Smooth muscle cell (in vitro differentiated cells): Measurements from ENCODE around the gene MTRF1. TPM values are rescaled to one million over a fixed set of nuclear protein-coding genes. Genes with fewer than 3 reads are reported as not detected.
"Not testable (repeated sequence)": the region's sequence is repeated elsewhere in the genome, so short reads cannot be mapped to it uniquely, and the experiment has no call there.

ENCODE experiments used
- DNase-seq: peaks from one replicate; lab custom pipeline; 2025; ENCODE audit not compliant: unreplicated experiment; lab: John Stamatoyannopoulos, UW
- H2AFZ ChIP-seq: fragments of 200-600 bp; sonication (generic); 2 replicates; pipeline ENCODE4 v1.6.0; 2016; ENCODE audit warnings: antibody characterized with exemption, low read depth, mild to moderate bottlenecking
- H3F3A ChIP-seq: fragments of 200-600 bp; sonication (generic); 2 replicates; pipeline ENCODE4 v1.6.0; 2017; ENCODE audit warnings: antibody characterized with exemption, low read depth
- H3K27ac ChIP-seq: fragments of 200-600 bp; sonication (generic); 2 replicates; pipeline ENCODE4 v1.5.1; 2016; ENCODE audit warnings: low read depth, mild to moderate bottlenecking
- H3K27me3 ChIP-seq: fragments of 200-600 bp; sonication (generic); 2 replicates; pipeline ENCODE4 v1.6.1; 2016; ENCODE audit warnings: low read depth, mild to moderate bottlenecking
- H3K36me3 ChIP-seq: fragments of 200-600 bp; sonication (generic); 2 replicates; pipeline ENCODE4 v1.5.1; 2016; ENCODE audit warnings: low read depth
- H3K4me1 ChIP-seq: fragments of 200-600 bp; sonication (generic); 2 replicates; pipeline ENCODE4 v1.5.1; 2016; ENCODE audit warnings: low read depth
- H3K4me2 ChIP-seq: fragments of 200-600 bp; sonication (generic); 2 replicates; pipeline ENCODE4 v1.6.0; 2016; ENCODE audit warnings: mild to moderate bottlenecking
- H3K4me3 ChIP-seq: fragments of 200-600 bp; sonication (generic); 2 replicates; pipeline ENCODE4 v1.5.1; 2016; ENCODE audit warnings: mild to moderate bottlenecking
- H3K79me2 ChIP-seq: fragments of 200-600 bp; sonication (generic); 2 replicates; pipeline ENCODE4 v1.6.0; 2016; ENCODE audit warnings: low read depth, mild to moderate bottlenecking
- H3K9ac ChIP-seq: fragments of 200-600 bp; sonication (generic); 2 replicates; pipeline ENCODE4 v1.6.0; 2016; ENCODE audit warnings: low read depth
- H3K9me3 ChIP-seq: fragments of 200-600 bp; sonication (generic); replicated peaks from 2 replicates; pipeline ENCODE4 v1.5.1; 2016; ENCODE audit warnings: low read depth
- H4K20me1 ChIP-seq: fragments of 200-600 bp; sonication (generic); 2 replicates; pipeline ENCODE4 v1.6.0; 2016; ENCODE audit warnings: low read depth
- CTCF ChIP-seq: fragments of 200-600 bp; sonication (generic); IDR thresholded peaks from 2 replicates; pipeline ENCODE4 v1.5.1; 2017; ENCODE audit warnings: borderline replicate concordance, mild to moderate bottlenecking, antibody characterized with exemption; ENCODE audit not compliant: insufficient read depth, poor library complexity, severe bottlenecking
- WGBS: methylation state at CpG from one replicate; pipeline ENCODE4 v1.1.7; 2016; ENCODE audit warnings: low lambda C conversion rate; 5-methylcytosine and 5-hydroxymethylcytosine counted together
- polyA plus RNA-seq: library from polyadenylated mRNA; unstranded; fragments of >200 nt; fragmentation: Nextera tagmentation; extraction: Ambion mirVana; gene quantifications from 2 replicates; pipeline ENCODE4 v1.2.1, GENCODE V29; 2016
- total RNA-seq: library from RNA; depleted of rRNA; stranded (reverse); fragments of >200 nt; gene quantifications from 2 replicates; pipeline ENCODE4 v1.2.3, GENCODE V29; 2014

Gene MTRF1
- total and polyA plus RNA-seq, 2 experiments from 2014 or later: 4.7 to 6.5 TPM

DNA sequence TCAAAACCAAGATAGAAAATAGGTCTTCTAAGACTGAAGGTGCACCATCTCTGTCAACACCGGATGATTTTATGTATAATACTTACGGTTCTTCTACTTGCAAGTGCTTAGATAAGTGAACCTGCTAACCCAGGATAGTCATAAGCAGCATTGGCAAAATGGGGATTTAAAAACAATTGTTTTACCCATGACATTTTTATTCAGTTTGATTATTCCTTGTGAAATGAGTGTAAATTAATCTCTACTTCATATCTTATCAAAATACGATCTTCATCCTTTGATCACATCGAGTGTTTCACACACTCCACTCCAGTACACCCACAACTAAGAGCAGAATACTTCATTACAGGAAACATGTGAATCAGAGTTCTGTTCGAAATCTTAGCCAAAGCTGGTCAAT lies 23.0 kb upstream of the MTRF1 start:
- no peaks in the 10 kb centered on the region for H3K9me3 ChIP-seq
- no peaks in the 10 kb centered on the region for H4K20me1 ChIP-seq
- no peaks in the 10 kb centered on the region for H3K27me3 ChIP-seq
- no peak overlapping the region for H3K4me3 ChIP-seq
- H2AFZ ChIP-seq: no peak overlapping the region
- no peak overlapping the region for H3K27ac ChIP-seq
- no peak overlapping the region for H3K4me2 ChIP-seq
- H3K79me2 ChIP-seq: no peaks in the 10 kb centered on the region
- no peak overlapping the region for H3K9ac ChIP-seq
- no peak for DNase-seq
- WGBS: 87% methylated on average over 5 of the region's 5 CpGs
- H3F3A ChIP-seq: no peaks in the 10 kb centered on the region
- no peaks in the 10 kb centered on the region for H3K4me1 ChIP-seq
- TF ChIP-seq CTCF: no peak
- no peaks in the 10 kb centered on the region for H3K36me3 ChIP-seq

GRCh38 chr13:41284512-41285288 lies 21.3 kb upstream of the MTRF1 start:
- TF ChIP-seq CTCF: no peak
- Histone ChIP-seq H3K27me3 (no peaks in the 10 kb centered on the region), H3K9me3 (no peaks in the 10 kb centered on the region), H3F3A (no peaks in the 10 kb centered on the region), H3K27ac (no peak overlapping the region), H4K20me1 (no peaks in the 10 kb centered on the region), H3K36me3 (no peaks in the 10 kb centered on the region), H3K4me1 (no peaks in the 10 kb centered on the region), H3K4me2 (no peak overlapping the region), H2AFZ (no peak overlapping the region), H3K9ac (no peak overlapping the region), H3K4me3 (no peak overlapping the region), H3K79me2 (no peaks in the 10 kb centered on the region)
- DNase-seq: no peak
- 95% methylated on average over 13 of the region's 13 CpGs for WGBS

GRCh38 chr13:41282129-41282571 lies 18.8 kb upstream of the MTRF1 start:
- Histone ChIP-seq H4K20me1 (no peaks in the 10 kb centered on the region), H3K4me1 (no peaks in the 10 kb centered on the region), H3K9ac (no peak overlapping the region), H3K36me3 (no peaks in the 10 kb centered on the region), H3K4me3 (no peak overlapping the region), H3K27me3 (no peaks in the 10 kb centered on the region), H3K79me2 (no peaks in the 10 kb centered on the region), H3F3A (no peaks in the 10 kb centered on the region), H3K4me2 (no peak overlapping the region), H3K27ac (no peak overlapping the region), H2AFZ (no peak overlapping the region), H3K9me3 (no peaks in the 10 kb centered on the region)
- no peak for TF ChIP-seq CTCF
- 92% methylated on average over 5 of the region's 5 CpGs for whole genome bisulfite sequencing
- DNase-seq: no peak

DNA sequence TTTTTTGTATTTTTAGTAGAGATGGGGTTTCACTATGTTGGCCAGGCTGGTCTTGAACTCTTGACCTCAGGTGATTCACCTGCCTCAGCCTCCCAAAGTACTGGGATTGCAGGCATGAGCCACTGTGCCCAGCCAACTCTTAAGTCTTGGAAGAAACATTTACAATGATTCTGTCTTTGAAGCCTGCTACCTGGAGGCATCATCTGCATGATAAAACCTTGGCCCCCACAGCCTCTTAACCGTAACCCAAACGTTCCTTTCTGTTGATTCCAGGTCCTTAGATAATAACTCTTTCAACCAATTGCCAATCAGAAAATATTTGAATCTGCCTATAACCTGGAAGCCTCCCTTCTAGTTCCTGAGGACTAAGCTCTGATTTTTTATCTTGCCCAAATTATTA lies 15.8 kb upstream of the MTRF1 start:
- not testable (repeated sequence) for H4K20me1 ChIP-seq, H3K27me3 ChIP-seq, H2AFZ ChIP-seq, H3K36me3 ChIP-seq, H3K9me3 ChIP-seq, H3K4me2 ChIP-seq, H3K4me1 ChIP-seq, DNase-seq, H3K9ac ChIP-seq, H3F3A ChIP-seq, H3K27ac ChIP-seq, H3K4me3 ChIP-seq, H3K79me2 ChIP-seq
- 48% methylated on average over 2 of the region's 2 CpGs for WGBS
